Fibroblast of peridontal ligament (primary cell): Measurements from ENCODE around the gene VPS39.
A peak's percentile ranks its signal among the peaks of the same experiment; 100 is the strongest.

Experiments used
- DNase-seq: peaks from one replicate; pipeline ENCODE4 v3.0.0-alpha.2; 2010; ENCODE audit errors: extremely low read depth

Gene VPS39

DNA sequence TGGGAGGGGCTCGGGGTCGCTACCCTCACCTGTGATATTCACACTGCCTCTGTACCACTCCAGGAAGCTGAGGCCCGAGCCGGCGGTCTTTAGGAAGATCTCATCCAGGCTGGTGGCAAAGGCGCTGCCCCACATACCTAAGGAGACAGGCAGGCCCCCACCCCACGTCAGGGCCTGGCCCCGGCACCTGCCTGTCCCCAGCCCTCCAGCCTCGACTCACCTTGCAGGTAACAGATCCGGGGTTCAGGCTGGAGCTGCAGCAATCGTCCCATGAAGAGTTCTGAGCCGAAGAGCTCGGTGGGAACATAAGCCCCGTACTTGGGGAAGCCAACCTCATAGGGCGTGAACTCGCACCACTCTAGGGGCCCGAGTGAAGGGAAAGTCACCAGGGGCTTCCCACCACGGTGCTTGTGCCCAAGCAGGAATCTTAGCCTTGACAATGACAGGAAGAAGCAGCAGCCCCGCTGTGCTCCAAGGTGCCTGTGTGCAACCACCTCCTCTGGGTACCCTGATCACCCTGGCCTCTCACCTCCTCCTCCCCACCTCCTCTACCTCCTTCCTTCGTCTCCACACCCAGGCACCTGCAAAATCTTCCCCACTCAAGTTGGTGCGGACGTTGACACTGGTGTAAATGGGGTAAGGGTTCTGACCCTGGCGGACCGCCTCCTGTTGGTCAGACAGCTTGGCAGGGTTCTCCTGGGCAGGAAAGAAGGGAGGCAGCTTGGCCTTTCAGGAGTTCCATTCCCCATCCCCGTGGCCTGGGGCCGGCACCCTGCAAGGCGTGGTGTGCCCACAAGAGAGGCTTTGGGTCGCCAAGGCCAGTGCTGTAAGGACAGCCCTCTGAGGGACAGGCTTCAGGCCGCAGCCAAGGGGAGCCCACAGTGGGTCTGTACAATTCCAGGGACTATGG is 62.3 kb downstream of the VPS39 start:
- no peak for DNase-seq

GRCh38 chr15:42144841-42145375 is 63.2 kb downstream of the VPS39 start:
- no peak for DNase-seq

DNA sequence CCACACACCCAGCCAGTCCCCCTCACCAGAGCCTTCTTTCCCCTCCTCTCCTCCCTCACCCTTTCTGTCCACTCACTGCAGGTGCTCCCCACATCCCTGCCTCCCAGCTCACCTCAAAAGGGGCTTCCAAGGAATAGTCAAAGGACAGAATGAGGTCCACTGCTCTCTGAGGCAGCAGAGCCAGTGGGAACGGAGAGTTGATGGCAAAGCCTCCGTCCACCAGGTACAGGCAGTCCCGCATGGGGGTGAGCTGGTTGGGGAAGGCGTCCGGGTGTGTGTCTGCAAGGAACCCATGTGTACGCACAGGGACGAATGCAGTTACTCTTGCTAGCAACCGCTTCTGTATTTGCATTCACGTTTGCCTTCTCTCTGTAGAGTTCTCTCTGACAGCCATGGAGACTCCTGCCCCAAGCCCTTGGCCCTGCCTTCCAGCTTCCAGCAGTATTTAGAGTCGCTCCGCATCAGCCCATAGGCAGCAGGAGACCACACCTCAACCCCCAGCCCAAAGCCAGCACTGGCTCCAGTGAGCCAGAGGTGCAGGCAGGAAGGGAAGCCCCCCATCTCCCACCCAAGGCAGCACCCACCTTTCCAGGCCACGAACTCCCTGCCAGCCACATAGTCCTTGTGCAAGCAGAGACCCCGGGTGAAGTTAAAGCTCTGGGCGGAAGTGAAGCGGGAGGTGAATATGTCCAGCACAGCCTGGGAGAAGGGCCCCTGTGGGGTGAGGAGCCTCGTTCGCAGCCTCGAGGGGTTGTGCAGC is 64.1 kb downstream of the VPS39 start:
- DNase-seq = no peak

DNA sequence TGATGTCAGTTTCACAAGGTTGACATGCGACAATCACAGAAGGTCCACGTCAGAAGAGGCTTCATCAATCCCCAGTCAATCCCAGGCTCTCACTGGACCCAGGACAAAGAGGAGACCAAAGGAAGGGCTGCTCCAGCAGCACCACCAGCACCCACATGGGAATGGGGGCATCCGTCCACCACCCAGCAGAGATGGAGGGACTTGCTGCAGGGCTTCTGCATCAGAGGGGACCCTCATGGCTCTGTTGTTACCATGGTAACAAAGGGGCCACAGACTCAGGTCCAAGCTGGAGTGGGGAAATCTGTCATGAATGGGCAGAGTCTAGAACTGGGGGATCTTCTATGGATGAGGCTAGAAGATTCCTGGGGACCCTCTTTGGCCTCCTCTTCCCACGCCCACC is 64.7 kb downstream of the VPS39 start:
- DNase-seq = no peak

- DNase-seq = no peak
These were observed 66.1 kb downstream of the VPS39 start for GRCh38 chr15:42141795-42142667.

- DNase-seq = no peak
These were observed 66.9 kb downstream of the VPS39 start for GRCh38 chr15:42141246-42141645.

- no peak for DNase-seq
These were observed 67.6 kb downstream of the VPS39 start for GRCh38 chr15:42140383-42141070.

- DNase-seq = no peak
These were observed 68.5 kb downstream of the VPS39 start for GRCh38 chr15:42139596-42139995.

- no peak for DNase-seq
These were observed 69.1 kb downstream of the VPS39 start for GRCh38 chr15:42138968-42139386.

- DNase-seq = no peak
These were observed 69.7 kb downstream of the VPS39 start for GRCh38 chr15:42138411-42138810.

DNA sequence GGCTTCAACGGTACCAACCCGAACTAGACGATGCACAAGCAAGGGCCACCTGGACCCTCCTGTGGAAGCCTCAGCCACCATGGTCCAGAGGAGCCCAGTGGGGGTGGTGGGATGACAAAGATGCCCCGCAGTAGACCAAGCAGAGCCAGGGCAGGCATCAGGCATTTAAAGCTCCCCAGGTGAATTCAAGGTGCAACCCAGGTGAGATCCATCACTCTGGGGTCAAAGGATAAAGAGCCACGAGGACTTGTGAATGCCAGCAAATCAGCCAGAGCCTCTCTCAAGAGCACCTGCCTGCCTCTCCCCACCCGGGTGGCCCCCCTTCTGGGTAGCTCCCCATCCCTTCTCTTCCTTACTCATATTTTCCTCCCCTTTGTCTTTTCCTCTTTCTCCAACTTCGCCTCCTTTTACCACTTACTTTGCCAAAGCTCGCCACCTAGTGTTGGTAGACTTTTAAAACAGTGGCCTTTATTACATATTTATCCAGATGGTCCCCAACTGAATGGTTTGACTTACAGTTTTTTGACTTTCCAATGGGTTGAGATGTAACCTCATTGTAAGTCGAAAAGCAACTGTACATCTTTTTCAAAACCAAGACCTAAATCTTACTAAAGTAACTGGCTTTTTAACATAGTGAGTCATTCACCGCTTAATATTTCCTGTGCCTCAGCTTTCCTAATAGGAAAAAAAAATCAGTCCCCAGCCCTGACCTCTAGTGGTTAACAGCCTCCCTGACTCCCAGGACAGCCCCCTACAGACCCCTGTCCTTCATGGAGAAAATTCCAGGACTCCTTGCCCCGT is 70.4 kb downstream of the VPS39 start:
- peak; percentile 67 for DNase-seq

DNA sequence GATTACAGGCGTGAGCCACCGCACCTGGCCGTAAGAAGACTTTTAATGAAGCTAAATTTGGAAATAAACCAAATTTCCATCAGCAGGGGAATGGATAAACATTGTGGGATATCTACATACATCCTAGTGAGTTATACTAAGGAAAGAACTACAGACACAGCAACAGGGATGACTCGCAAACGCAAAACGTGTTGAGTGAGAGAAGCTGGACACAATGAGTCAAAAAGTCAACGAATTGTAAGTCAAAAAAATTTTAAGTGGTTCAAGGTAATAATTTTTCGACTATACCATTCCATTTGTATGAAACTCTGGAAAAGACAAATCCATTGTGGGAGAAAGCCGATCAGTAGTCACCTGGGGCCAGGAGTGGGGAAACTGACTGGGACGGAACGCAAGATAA is 71.6 kb downstream of the VPS39 start:
- DNase-seq = no peak

DNA sequence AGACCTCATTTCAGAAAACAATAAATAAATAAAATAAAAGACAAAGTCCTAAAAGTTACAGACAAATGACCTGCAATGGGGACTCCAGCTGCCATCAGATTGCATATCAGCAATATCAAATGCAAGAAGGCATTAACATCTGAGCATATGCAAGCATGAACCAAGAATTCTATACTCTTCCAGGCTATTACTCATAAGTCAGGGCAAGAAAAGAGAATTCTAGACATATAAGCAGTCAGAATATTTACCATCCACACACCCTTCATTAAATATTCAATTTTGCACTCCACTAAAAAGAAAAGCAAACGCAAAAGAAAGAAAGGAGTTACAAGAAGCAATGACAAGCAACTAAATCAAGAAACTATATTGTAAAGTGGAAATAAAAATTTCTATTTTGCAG is 72.8 kb downstream of the VPS39 start:
- no peak for DNase-seq

GRCh38 chr15:42134617-42135245 is 73.4 kb downstream of the VPS39 start:
- no peak for DNase-seq

- peak; percentile 2 for DNase-seq
These were observed 74.1 kb downstream of the VPS39 start for GRCh38 chr15:42133886-42134502.

- DNase-seq = no peak
These were observed 74.7 kb downstream of the VPS39 start for GRCh38 chr15:42133356-42133755.

DNA sequence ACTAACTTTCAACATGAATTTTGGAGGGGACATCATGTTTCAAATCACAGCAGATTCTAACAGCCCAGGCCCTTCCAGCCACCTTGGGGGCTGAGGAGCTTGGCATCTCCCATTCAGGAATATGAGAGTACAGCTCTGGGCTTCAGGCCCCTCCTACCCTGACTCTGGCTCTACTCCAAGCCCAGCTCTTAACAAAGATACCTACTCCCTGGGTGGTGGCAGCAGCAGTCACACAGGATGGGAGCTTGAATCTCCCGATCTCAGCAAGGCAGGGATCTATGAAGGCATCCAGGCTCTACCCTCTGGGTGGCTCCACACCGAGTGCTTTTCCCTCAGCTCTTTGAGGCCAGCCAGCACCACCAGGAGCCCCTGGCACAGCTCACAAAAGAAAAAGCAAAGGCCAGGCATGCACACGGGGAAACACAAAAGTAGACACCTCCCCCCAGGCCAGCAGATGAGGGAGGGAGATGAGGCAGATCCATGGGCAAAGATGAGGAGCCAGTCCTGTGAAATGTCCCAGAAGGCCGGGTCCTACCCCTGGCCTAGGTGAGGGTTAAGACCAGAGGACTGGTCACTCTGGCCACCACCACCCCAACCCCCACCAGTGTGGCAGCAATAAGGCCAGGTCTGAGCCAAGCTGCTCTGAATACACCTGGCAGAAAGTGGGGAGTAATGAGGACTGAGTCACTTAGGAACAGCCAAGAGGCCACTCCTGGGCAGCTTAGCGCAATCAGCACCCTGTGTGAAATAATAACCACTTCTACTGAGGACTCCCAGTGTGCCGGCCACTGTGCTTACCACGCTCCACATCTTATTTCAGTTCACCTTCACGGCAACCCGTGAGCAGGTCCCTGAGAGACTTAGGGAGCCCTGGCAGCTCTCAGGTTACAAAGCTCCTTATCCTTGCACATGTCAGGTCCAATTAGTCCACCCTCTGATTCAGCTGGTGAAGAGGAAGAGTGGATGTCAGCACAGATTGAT is 76.0 kb downstream of the VPS39 start:
- no peak for DNase-seq

- no peak for DNase-seq
These were observed 77.1 kb downstream of the VPS39 start for GRCh38 chr15:42131006-42131405.
